Nephron (organoid): ENCODE results near the gene GALNT1.

ENCODE experiments used
- H3K27ac Mint-ChIP-seq, 3 experiments: 2 replicates each; pipeline ENCODE4 v1.8.0; 2020; ENCODE audit warnings: mixed read lengths in 3 of 3, mild to moderate bottlenecking in 2 of 3, moderate library complexity in 1 of 3
- H3K27me3 Mint-ChIP-seq: 2 replicates; pipeline ENCODE4 v1.8.0; 2021; ENCODE audit warnings: low read depth, mild to moderate bottlenecking, moderate library complexity, mixed read lengths
- H3K36me3 Mint-ChIP-seq: 2 replicates; pipeline ENCODE4 v1.8.0; 2020; ENCODE audit warnings: low read depth, mixed read lengths
- H3K4me1 Mint-ChIP-seq: 2 replicates; pipeline ENCODE4 v1.8.0; 2020; ENCODE audit warnings: mixed read lengths
- H3K4me3 Mint-ChIP-seq, 3 experiments: 2 replicates each; pipeline ENCODE4 v1.8.0; 2020; ENCODE audit warnings: mild to moderate bottlenecking in 3 of 3, mixed read lengths in 3 of 3, moderate library complexity in 2 of 3
- H3K9me3 Mint-ChIP-seq: 2 replicates; pipeline ENCODE4 v1.8.0; 2020; ENCODE audit warnings: mixed read lengths
- CTCF ChIP-seq, 3 experiments: fragments of 200-600 bp; sonication (generic); IDR thresholded peaks; one replicate each; pipeline ENCODE4 v1.5.0; 2021; ENCODE audit warnings: antibody characterized with exemption in 3 of 3; ENCODE audit not compliant: unreplicated experiment in 3 of 3

Gene GALNT1

GRCh38 chr18:35585608-35586007, 4.1 kb downstream of the GALNT1 start:
- no peak for TF ChIP-seq CTCF (IDR thresholded peaks at IDR 0.05; ENCODE audit: unreplicated experiment in 3 of 3)
- H3K4me1 Mint-ChIP-seq: peaks cover 10% of the 10 kb centered on the region
- no peaks in the 10 kb centered on the region for H3K27me3 Mint-ChIP-seq
- H3K27ac Mint-ChIP-seq: no peak overlapping the region
- peaks cover 60% of the 10 kb centered on the region for H3K36me3 Mint-ChIP-seq
- H3K4me3 Mint-ChIP-seq: no peak overlapping the region
- peaks cover 51% of the 10 kb centered on the region for H3K9me3 Mint-ChIP-seq

GRCh38 chr18:35588122-35588521, 6.6 kb downstream of the GALNT1 start:
- Mint-ChIP-seq H3K36me3 (peaks cover 60% of the 10 kb centered on the region), H3K4me3 (no peak overlapping the region), H3K4me1 (peaks cover under 1% of the 10 kb centered on the region), H3K27ac (no peak overlapping the region), H3K27me3 (no peaks in the 10 kb centered on the region), H3K9me3 (peaks cover 51% of the 10 kb centered on the region)
- TF ChIP-seq CTCF (IDR thresholded peaks at IDR 0.05; ENCODE audit: unreplicated experiment in 3 of 3): no peak

- Mint-ChIP-seq H3K9me3 (peaks cover 47% of the 10 kb centered on the region), H3K4me3 (no peak overlapping the region), H3K27ac (no peak overlapping the region), H3K4me1 (no peaks in the 10 kb centered on the region), H3K27me3 (no peaks in the 10 kb centered on the region), H3K36me3 (peaks cover 55% of the 10 kb centered on the region)
- TF ChIP-seq CTCF (IDR thresholded peaks at IDR 0.05; ENCODE audit: unreplicated experiment in 3 of 3): no peak
These were observed 7.5 kb downstream of the GALNT1 start for GRCh38 chr18:35588995-35589394.

GRCh38 chr18:35589546-35589945, 8.0 kb downstream of the GALNT1 start:
- peaks cover 50% of the 10 kb centered on the region for H3K36me3 Mint-ChIP-seq

GRCh38 chr18:35590935-35591334, 9.4 kb downstream of the GALNT1 start:
- H3K4me1 Mint-ChIP-seq: no peaks in the 10 kb centered on the region
- H3K9me3 Mint-ChIP-seq: peaks cover 35% of the 10 kb centered on the region
- no peak overlapping the region for H3K27ac Mint-ChIP-seq
- no peak for TF ChIP-seq CTCF (IDR thresholded peaks at IDR 0.05; ENCODE audit: unreplicated experiment in 3 of 3)
- H3K27me3 Mint-ChIP-seq: no peaks in the 10 kb centered on the region
- H3K4me3 Mint-ChIP-seq: no peak overlapping the region
- H3K36me3 Mint-ChIP-seq: peaks cover 39% of the 10 kb centered on the region

More at GRCh38 chr18:35589546-35589945, 8.0 kb downstream of the GALNT1 start:
- Mint-ChIP-seq H3K27me3 (no peaks in the 10 kb centered on the region), H3K9me3 (peaks cover 44% of the 10 kb centered on the region), H3K4me1 (no peaks in the 10 kb centered on the region), H3K4me3 (no peak overlapping the region), H3K27ac (no peak overlapping the region)
- TF ChIP-seq CTCF (IDR thresholded peaks at IDR 0.05; ENCODE audit: unreplicated experiment in 3 of 3): no peak

- Mint-ChIP-seq H3K4me1 (no peaks in the 10 kb centered on the region), H3K36me3 (peaks cover 38% of the 10 kb centered on the region), H3K27me3 (no peaks in the 10 kb centered on the region), H3K4me3 (no peak overlapping the region), H3K27ac (no peak overlapping the region), H3K9me3 (peaks cover 27% of the 10 kb centered on the region)
- TF ChIP-seq CTCF (IDR thresholded peaks at IDR 0.05; ENCODE audit: unreplicated experiment in 3 of 3): no peak
These were observed 10.8 kb downstream of the GALNT1 start for GRCh38 chr18:35592298-35592697.
